ENCODE measurements around the gene TSPAN9.

DNA sequence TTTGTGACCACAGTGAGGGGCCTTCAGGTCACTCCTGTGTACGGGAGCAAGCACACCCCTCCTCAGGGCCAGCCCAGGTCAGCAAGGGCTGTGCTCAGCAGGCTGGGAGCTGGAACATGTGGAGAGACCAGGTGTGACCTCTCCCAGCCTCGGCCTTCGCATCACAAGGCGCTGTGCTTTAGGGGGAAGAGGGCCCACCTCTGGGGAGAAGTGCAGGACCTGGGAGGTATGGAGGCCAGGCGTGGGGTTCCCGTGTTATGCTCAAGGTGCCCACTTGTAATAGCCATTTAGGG lies 219.2 kb downstream of the TSPAN9 start:
- TF ChIP-seq, protein P1, sequence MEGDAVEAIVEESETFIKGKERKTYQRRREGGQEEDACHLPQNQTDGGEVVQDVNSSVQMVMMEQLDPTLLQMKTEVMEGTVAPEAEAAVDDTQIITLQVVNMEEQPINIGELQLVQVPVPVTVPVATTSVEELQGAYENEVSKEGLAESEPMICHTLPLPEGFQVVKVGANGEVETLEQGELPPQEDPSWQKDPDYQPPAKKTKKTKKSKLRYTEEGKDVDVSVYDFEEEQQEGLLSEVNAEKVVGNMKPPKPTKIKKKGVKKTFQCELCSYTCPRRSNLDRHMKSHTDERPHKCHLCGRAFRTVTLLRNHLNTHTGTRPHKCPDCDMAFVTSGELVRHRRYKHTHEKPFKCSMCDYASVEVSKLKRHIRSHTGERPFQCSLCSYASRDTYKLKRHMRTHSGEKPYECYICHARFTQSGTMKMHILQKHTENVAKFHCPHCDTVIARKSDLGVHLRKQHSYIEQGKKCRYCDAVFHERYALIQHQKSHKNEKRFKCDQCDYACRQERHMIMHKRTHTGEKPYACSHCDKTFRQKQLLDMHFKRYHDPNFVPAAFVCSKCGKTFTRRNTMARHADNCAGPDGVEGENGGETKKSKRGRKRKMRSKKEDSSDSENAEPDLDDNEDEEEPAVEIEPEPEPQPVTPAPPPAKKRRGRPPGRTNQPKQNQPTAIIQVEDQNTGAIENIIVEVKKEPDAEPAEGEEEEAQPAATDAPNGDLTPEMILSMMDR (IDR thresholded peaks at IDR 0.05): no peak
- TF ChIP-seq POLR2A (IDR thresholded peaks at IDR 0.05): no peak
